ENCODE results near the gene TTC28. TPM values are rescaled to one million over a fixed set of nuclear protein-coding genes. Genes with fewer than 3 reads are reported as not detected.

TTC28 gene
- total and polyA plus RNA-seq, 2 donors, result 15.9 to 81.9 TPM

- H3K27ac ChIP-seq (ENCODE audit: low read depth), result no peak overlapping the region
- no peaks in the 10 kb centered on the region for H3K4me1 ChIP-seq (ENCODE audit: insufficient read depth)
- H3K4me3 ChIP-seq (ENCODE audit: low read depth, low read length), result no peak overlapping the region
- H3K36me3 ChIP-seq (ENCODE audit: insufficient read depth), result no peaks in the 10 kb centered on the region
- DNase-seq (ENCODE audit: extremely low spot score), result no peak
- 97% methylated on average over 7 of the region's 7 CpGs for WGBS
These were observed 657.5 kb downstream of the TTC28 start for GRCh38 chr22:28021998-28022660.

- no peak overlapping the region for H3K27ac ChIP-seq (ENCODE audit: low read depth)
- WGBS, result 82% methylated on average over 15 of the region's 15 CpGs
- no peak overlapping the region for H3K4me3 ChIP-seq (ENCODE audit: low read depth, low read length)
- no peaks in the 10 kb centered on the region for H3K36me3 ChIP-seq (ENCODE audit: insufficient read depth)
- no peaks in the 10 kb centered on the region for H3K4me1 ChIP-seq (ENCODE audit: insufficient read depth)
- DNase-seq (ENCODE audit: extremely low spot score), result no peak
These were observed 658.3 kb downstream of the TTC28 start for GRCh38 chr22:28021116-28021997.

- 34% methylated on average over 20 of the region's 20 CpGs for WGBS
- Histone ChIP-seq H3K27ac (ENCODE audit: low read depth) (no peak overlapping the region), H3K4me1 (ENCODE audit: insufficient read depth) (no peaks in the 10 kb centered on the region), H3K36me3 (ENCODE audit: insufficient read depth) (no peaks in the 10 kb centered on the region), H3K4me3 (ENCODE audit: low read depth, low read length) (no peak overlapping the region)
- DNase-seq (ENCODE audit: extremely low spot score), result peak; percentile 45
These were observed 659.5 kb downstream of the TTC28 start for GRCh38 chr22:28019881-28020861.

- H3K4me1 ChIP-seq (ENCODE audit: insufficient read depth), result no peaks in the 10 kb centered on the region
- no peak overlapping the region for H3K4me3 ChIP-seq (ENCODE audit: low read depth, low read length)
- H3K36me3 ChIP-seq (ENCODE audit: insufficient read depth), result no peaks in the 10 kb centered on the region
- 90% methylated on average over 8 of the region's 8 CpGs for WGBS
- no peak overlapping the region for H3K27ac ChIP-seq (ENCODE audit: low read depth)
- DNase-seq (ENCODE audit: extremely low spot score), result no peak
These were observed 660.3 kb downstream of the TTC28 start for GRCh38 chr22:28019360-28019759.

GRCh38 chr22:28018461-28018927 lies 661.1 kb downstream of the TTC28 start:
- no peaks in the 10 kb centered on the region for H3K36me3 ChIP-seq (ENCODE audit: insufficient read depth)
- no peak overlapping the region for H3K27ac ChIP-seq (ENCODE audit: low read depth)
- DNase-seq (ENCODE audit: extremely low spot score), result no peak
- no peak overlapping the region for H3K4me3 ChIP-seq (ENCODE audit: low read depth, low read length)
- H3K4me1 ChIP-seq (ENCODE audit: insufficient read depth), result no peaks in the 10 kb centered on the region
- 94% methylated on average over 8 of the region's 8 CpGs for WGBS

GRCh38 chr22:28017859-28018258 lies 661.8 kb downstream of the TTC28 start:
- H3K4me1 ChIP-seq (ENCODE audit: insufficient read depth), result no peaks in the 10 kb centered on the region
- WGBS, result 92% methylated on average over 4 of the region's 4 CpGs
- H3K36me3 ChIP-seq (ENCODE audit: insufficient read depth), result no peaks in the 10 kb centered on the region
- DNase-seq (ENCODE audit: extremely low spot score), result no peak
- H3K27ac ChIP-seq (ENCODE audit: low read depth), result no peak overlapping the region
- no peak overlapping the region for H3K4me3 ChIP-seq (ENCODE audit: low read depth, low read length)

GRCh38 chr22:28017558-28017820 lies 662.2 kb downstream of the TTC28 start:
- no peaks in the 10 kb centered on the region for H3K4me1 ChIP-seq (ENCODE audit: insufficient read depth)
- 95% methylated on average over 2 of the region's 2 CpGs for WGBS
- H3K36me3 ChIP-seq (ENCODE audit: insufficient read depth), result no peaks in the 10 kb centered on the region
- no peak overlapping the region for H3K4me3 ChIP-seq (ENCODE audit: low read depth, low read length)
- DNase-seq (ENCODE audit: extremely low spot score), result no peak
- H3K27ac ChIP-seq (ENCODE audit: low read depth), result no peak overlapping the region

- 92% methylated on average over 12 of the region's 12 CpGs for WGBS
- Histone ChIP-seq H3K4me3 (ENCODE audit: low read depth, low read length) (no peak overlapping the region), H3K4me1 (ENCODE audit: insufficient read depth) (no peaks in the 10 kb centered on the region), H3K27ac (ENCODE audit: low read depth) (no peak overlapping the region), H3K36me3 (ENCODE audit: insufficient read depth) (no peaks in the 10 kb centered on the region)
- DNase-seq (ENCODE audit: extremely low spot score), result no peak
These were observed 662.7 kb downstream of the TTC28 start for GRCh38 chr22:28016781-28017557.

GRCh38 chr22:28015676-28016601 lies 663.7 kb downstream of the TTC28 start:
- Histone ChIP-seq H3K36me3 (ENCODE audit: insufficient read depth) (no peaks in the 10 kb centered on the region), H3K4me3 (ENCODE audit: low read depth, low read length) (no peak overlapping the region), H3K27ac (ENCODE audit: low read depth) (no peak overlapping the region), H3K4me1 (ENCODE audit: insufficient read depth) (no peaks in the 10 kb centered on the region)
- DNase-seq (ENCODE audit: extremely low spot score), result no peak
- 84% methylated on average over 16 of the region's 16 CpGs for whole genome bisulfite sequencing

- Histone ChIP-seq H3K4me1 (ENCODE audit: insufficient read depth) (no peaks in the 10 kb centered on the region), H3K4me3 (ENCODE audit: low read depth, low read length) (no peak overlapping the region), H3K36me3 (ENCODE audit: insufficient read depth) (no peaks in the 10 kb centered on the region), H3K27ac (ENCODE audit: low read depth) (no peak overlapping the region)
- DNase-seq (ENCODE audit: extremely low spot score), result no peak
- WGBS, result 86% methylated on average over 2 of the region's 2 CpGs
These were observed 664.6 kb downstream of the TTC28 start for GRCh38 chr22:28015046-28015425.

- H3K4me3 ChIP-seq (ENCODE audit: low read depth, low read length), result no peak overlapping the region
- no peak overlapping the region for H3K27ac ChIP-seq (ENCODE audit: low read depth)
- 87% methylated on average over 18 of the region's 18 CpGs for WGBS
- no peaks in the 10 kb centered on the region for H3K36me3 ChIP-seq (ENCODE audit: insufficient read depth)
- no peaks in the 10 kb centered on the region for H3K4me1 ChIP-seq (ENCODE audit: insufficient read depth)
- no peak for DNase-seq (ENCODE audit: extremely low spot score)
These were observed 665.2 kb downstream of the TTC28 start for GRCh38 chr22:28014211-28015045.
